ENCODE data around the gene TIMM17A. TPM values are rescaled to one million over a fixed set of nuclear protein-coding genes. Genes with fewer than 3 reads are reported as not detected.

Gene TIMM17A
- total RNA-seq, 2 experiments from 2014 or later, result 51.9 to 70.6 TPM

GRCh38 chr1:201941420-201942128, 13.7 kb upstream of the TIMM17A start:
- ChIA-PET POLR2A (no interaction called here), CTCF (interaction anchor here (0.7 to 1.3 kb wide), 2 partner anchors 46 to 112 kb away, joined by 3 to 4 read pairs; partner anchors contain the start of gene IPO9)
- intact Hi-C loops (cut with DNase I, micrococcal nuclease), result no loop called here

GRCh38 chr1:201942129-201942495, 13.2 kb upstream of the TIMM17A start:
- ATAC-seq, result no peak
- H3K4me3 Mint-ChIP-seq, result no peak overlapping the region
- CTCF ChIA-PET, result interaction anchor here (0.7 to 1.3 kb wide), 2 partner anchors 46 to 113 kb away, joined by 3 to 4 read pairs; partner anchors contain the start of gene IPO9
- no peaks in the 10 kb centered on the region for H3K9me3 Mint-ChIP-seq (ENCODE audit: low read depth)
- H3K27me3 Mint-ChIP-seq, result peaks cover 34% of the 10 kb centered on the region
- intact Hi-C loops (cut with DNase I, micrococcal nuclease), result no loop called here
- DNase-seq, result no peak
- POLR2A ChIA-PET, result no interaction called here
- H3K4me1 Mint-ChIP-seq, result peaks cover 6% of the 10 kb centered on the region
- H3K36me3 Mint-ChIP-seq (ENCODE audit: low read depth), result no peaks in the 10 kb centered on the region
- H3K27ac Mint-ChIP-seq, result no peak overlapping the region

More at GRCh38 chr1:201941420-201942128, 13.7 kb upstream of the TIMM17A start:
- H3K9me3 Mint-ChIP-seq (ENCODE audit: low read depth), result no peaks in the 10 kb centered on the region
- no peak overlapping the region for H3K27ac Mint-ChIP-seq
- H3K4me3 Mint-ChIP-seq, result no peak overlapping the region
- DNase-seq, result no peak
- no peak for ATAC-seq
- H3K27me3 Mint-ChIP-seq, result peaks cover 28% of the 10 kb centered on the region
- no peaks in the 10 kb centered on the region for H3K36me3 Mint-ChIP-seq (ENCODE audit: low read depth)
- peaks cover 6% of the 10 kb centered on the region for H3K4me1 Mint-ChIP-seq

GRCh38 chr1:201944002-201944401, 11.3 kb upstream of the TIMM17A start:
- Mint-ChIP-seq H3K36me3 (ENCODE audit: low read depth) (no peaks in the 10 kb centered on the region), H3K4me3 (no peak overlapping the region), H3K27ac (no peak overlapping the region), H3K9me3 (ENCODE audit: low read depth) (no peaks in the 10 kb centered on the region), H3K27me3 (peaks cover 45% of the 10 kb centered on the region), H3K4me1 (peaks cover 6% of the 10 kb centered on the region)
- CTCF ChIA-PET, result interaction anchor here (1.0 to 2.0 kb wide), 2 partner anchors 48 to 50 kb away, joined by 3 to 10 read pairs; no protein-coding TSS in a partner anchor
- intact Hi-C loops (cut with DNase I, micrococcal nuclease), result no loop called here
- ATAC-seq, result no peak
- DNase-seq, result no peak
- POLR2A ChIA-PET, result no interaction called here

- POLR2A ChIA-PET, result no interaction called here
- CTCF ChIA-PET, result interaction anchor here (1.0 to 2.0 kb wide), 2 partner anchors 48 to 51 kb away, joined by 3 to 10 read pairs; no protein-coding TSS in a partner anchor
- ATAC-seq (no peak), DNase-seq (no peak)
- no peaks in the 10 kb centered on the region for H3K36me3 Mint-ChIP-seq (ENCODE audit: low read depth)
- intact Hi-C loops (cut with DNase I, micrococcal nuclease), result no loop called here
- H3K27ac Mint-ChIP-seq, result no peak overlapping the region
- H3K4me3 Mint-ChIP-seq, result no peak overlapping the region
- no peaks in the 10 kb centered on the region for H3K9me3 Mint-ChIP-seq (ENCODE audit: low read depth)
- H3K4me1 Mint-ChIP-seq, result peaks cover 6% of the 10 kb centered on the region
- H3K27me3 Mint-ChIP-seq, result peaks cover 47% of the 10 kb centered on the region
Measured at GRCh38 chr1:201944639-201945038, 10.7 kb upstream of the TIMM17A start.

GRCh38 chr1:201945157-201945556, 10.1 kb upstream of the TIMM17A start:
- Mint-ChIP-seq H3K36me3 (ENCODE audit: low read depth) (no peaks in the 10 kb centered on the region), H3K27me3 (peaks cover 47% of the 10 kb centered on the region), H3K4me3 (no peak overlapping the region), H3K27ac (no peak overlapping the region), H3K4me1 (peaks cover 6% of the 10 kb centered on the region), H3K9me3 (ENCODE audit: low read depth) (no peaks in the 10 kb centered on the region)
- intact Hi-C loops (cut with DNase I, micrococcal nuclease), result no loop called here
- ChIA-PET CTCF (interaction anchor here (0.7 to 2.0 kb wide), 7 partner anchors 19 to 299 kb away, joined by 3 to 10 read pairs (median 3); no protein-coding TSS in a partner anchor), POLR2A (interaction anchor here (0.6 kb wide), 1 partner anchor 108 kb away, joined by 3 read pairs; no protein-coding TSS in a partner anchor)
- ATAC-seq (no peak), DNase-seq (peak; percentile 17)

- Mint-ChIP-seq H3K27ac (no peak overlapping the region), H3K9me3 (ENCODE audit: low read depth) (no peaks in the 10 kb centered on the region), H3K27me3 (peaks cover 47% of the 10 kb centered on the region), H3K36me3 (ENCODE audit: low read depth) (no peaks in the 10 kb centered on the region), H3K4me1 (peaks cover 6% of the 10 kb centered on the region), H3K4me3 (no peak overlapping the region)
- POLR2A ChIA-PET, result interaction anchor here (1.4 kb wide), 1 partner anchor 9 kb away, joined by 3 read pairs; the partner anchor contains the start of gene TIMM17A
- no peak for ATAC-seq
- DNase-seq, result no peak
- CTCF ChIA-PET, result interaction anchor here (0.7 to 2.0 kb wide), 7 partner anchors 18 to 818 kb away, joined by 3 to 10 read pairs (median 3); no protein-coding TSS in a partner anchor
- intact Hi-C loops (cut with DNase I, micrococcal nuclease), result no loop called here
Measured at GRCh38 chr1:201945863-201946223, 9.5 kb upstream of the TIMM17A start.

- POLR2A ChIA-PET, result interaction anchor here (1.4 kb wide), 1 partner anchor 9 kb away, joined by 3 read pairs; the partner anchor contains the start of gene TIMM17A
- H3K27ac Mint-ChIP-seq, result no peak within 1 kb of the TSS
Measured at GRCh38 chr1:201946224-201946908, 8.9 kb upstream of the TIMM17A start, which contains the start of gene LMOD1. TSS of gene LMOD1 (minus strand) at chr1:201946548. CDS start at chr1:201946340, 208 bp downstream.

GRCh38 chr1:201947697-201948008, 7.7 kb upstream of the TIMM17A start:
- H3K27me3 Mint-ChIP-seq, result peaks cover 47% of the 10 kb centered on the region
- H3K9me3 Mint-ChIP-seq (ENCODE audit: low read depth), result no peaks in the 10 kb centered on the region
- H3K36me3 Mint-ChIP-seq (ENCODE audit: low read depth), result no peaks in the 10 kb centered on the region
- H3K4me3 Mint-ChIP-seq, result no peak overlapping the region
- peaks cover 6% of the 10 kb centered on the region for H3K4me1 Mint-ChIP-seq
- CTCF ChIA-PET, result interaction anchor here (1.1 kb wide), 1 partner anchor 52 kb away, joined by 5 read pairs; no protein-coding TSS in a partner anchor
- no peak overlapping the region for H3K27ac Mint-ChIP-seq
- no peak for ATAC-seq
- intact Hi-C loops (cut with DNase I, micrococcal nuclease), result no loop called here
- no peak for DNase-seq
- POLR2A ChIA-PET, result no interaction called here

More at GRCh38 chr1:201946224-201946908, 8.9 kb upstream of the TIMM17A start, which contains the start of gene LMOD1:
- Mint-ChIP-seq H3K4me3 (no peak within 1 kb of the TSS), H3K9me3 (ENCODE audit: low read depth) (no peaks in the 10 kb centered on the region), H3K36me3 (ENCODE audit: low read depth) (no peaks in the 10 kb centered on the region), H3K4me1 (peaks cover 6% of the 10 kb centered on the region), H3K27me3 (peaks cover 47% of the 10 kb centered on the region)
- CTCF ChIA-PET, result interaction anchor here (0.7 to 2.0 kb wide), 6 partner anchors 17 to 817 kb away, joined by 3 to 10 read pairs (median 3); no protein-coding TSS in a partner anchor
- ATAC-seq (no peak), DNase-seq (peak; percentile 19)
- intact Hi-C loops (cut with DNase I, micrococcal nuclease), result no loop called here

- ATAC-seq (no peak), DNase-seq (no peak)
- no peaks in the 10 kb centered on the region for H3K9me3 Mint-ChIP-seq (ENCODE audit: low read depth)
- H3K36me3 Mint-ChIP-seq (ENCODE audit: low read depth), result peaks cover under 1% of the 10 kb centered on the region
- peaks cover 8% of the 10 kb centered on the region for H3K4me1 Mint-ChIP-seq
- no peak overlapping the region for H3K27ac Mint-ChIP-seq
- intact Hi-C loops (cut with DNase I, micrococcal nuclease), result no loop called here
- H3K27me3 Mint-ChIP-seq, result peaks cover 37% of the 10 kb centered on the region
- CTCF ChIA-PET, result interaction anchor here (1.2 kb wide), 1 partner anchor 54 kb away, joined by 5 read pairs; no protein-coding TSS in a partner anchor
- no peak overlapping the region for H3K4me3 Mint-ChIP-seq
- POLR2A ChIA-PET, result interaction anchor here (0.7 kb wide), 1 partner anchor 143 kb away, joined by 3 read pairs; no protein-coding TSS in a partner anchor
Measured at GRCh38 chr1:201949491-201949890, 5.8 kb upstream of the TIMM17A start.

GRCh38 chr1:201954263-201955008, 867 bp upstream of the TIMM17A start:
- intact Hi-C loops (cut with DNase I, micrococcal nuclease), result loop anchor here (1.0 to 10.0 kb wide), 14 partner anchors 28 to 1220 kb away; partner anchors contain the start of genes PPP1R12B (in 2 of the 2), RNPEP (in 2 of the 2), ARL8A (in 1 of the 2) and CAMSAP2 (in 1 of the 2)
- Mint-ChIP-seq H3K27me3 (no peaks in the 10 kb centered on the region), H3K9me3 (ENCODE audit: low read depth) (no peaks in the 10 kb centered on the region), H3K27ac (peak overlapping the region; percentile 97), H3K4me1 (peaks cover 16% of the 10 kb centered on the region), H3K36me3 (ENCODE audit: low read depth) (peaks cover 24% of the 10 kb centered on the region), H3K4me3 (peak overlapping the region; percentile 99)
- ATAC-seq, result peak; percentile 2
- peak; percentile 31 for DNase-seq
- POLR2A ChIA-PET, result interaction anchor here (0.7 to 1.6 kb wide), 5 partner anchors 8 to 967 kb away, joined by 3 to 4 read pairs (median 3); partner anchors contain the start of gene LMOD1
- CTCF ChIA-PET, result interaction anchor here (1.2 to 2.8 kb wide), 4 partner anchors 10 to 72 kb away, joined by 3 to 15 read pairs (median 4); no protein-coding TSS in a partner anchor
